GM12892 (cell line): ENCODE results near the gene TBX20.

Experiments
- POLR2A ChIP-seq: IDR thresholded peaks from 2 replicates; pipeline ENCODE4 v1.6.1; 2011; ENCODE audit warnings: low read depth, low read length, control low read depth
- POLR2AphosphoS5 ChIP-seq: IDR thresholded peaks from 2 replicates; pipeline ENCODE4 v1.6.1; 2011; ENCODE audit warnings: low read depth, low read length, control low read depth
- TAF1 ChIP-seq: IDR thresholded peaks from 2 replicates; pipeline ENCODE4 v1.6.1; 2011; ENCODE audit warnings: low read depth, mild to moderate bottlenecking, control low read depth, low read length, borderline replicate concordance

DNA sequence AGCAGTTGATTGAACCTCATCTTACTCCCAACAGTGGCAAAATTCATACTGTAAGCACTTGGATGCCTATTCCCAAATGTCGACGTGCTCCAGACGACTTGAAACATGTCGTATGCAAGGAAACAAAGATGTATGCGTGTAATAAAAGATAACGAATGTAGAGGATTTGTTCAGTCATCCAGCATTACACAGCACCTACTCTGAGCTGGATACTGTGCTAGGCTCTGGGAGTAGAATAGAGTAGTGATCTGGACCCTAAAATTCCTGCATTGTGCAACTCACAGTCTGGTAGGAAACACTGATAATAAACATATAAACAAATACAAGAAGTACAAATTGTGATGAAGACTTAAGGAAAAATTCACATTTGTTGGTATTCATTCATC lies 5.6 kb upstream of the TBX20 start:
- TF ChIP-seq TAF1 = no peak
- TF ChIP-seq POLR2A = no peak
- TF ChIP-seq POLR2AphosphoS5 = no peak
